Mononuclear cell (primary cell): ENCODE data around the gene HARBI1. TPM values are rescaled to one million over a fixed set of nuclear protein-coding genes. Genes with fewer than 3 reads are reported as not detected.
A peak's percentile ranks its signal among the peaks of the same experiment; 100 is the strongest.

Source experiments
- H3K27me3 ChIP-seq: 2 replicates; pipeline ENCODE4 v1.6.0; 2011; ENCODE audit warnings: low read length, control low read depth; ENCODE audit not compliant: insufficient read depth
- H3K4me1 ChIP-seq: 2 replicates; pipeline ENCODE4 v1.5.1; 2011; ENCODE audit warnings: mild to moderate bottlenecking, low read length, control low read depth; ENCODE audit not compliant: insufficient read depth
- H3K4me3 ChIP-seq: 2 replicates; pipeline ENCODE4 v1.5.1; 2011; ENCODE audit warnings: mild to moderate bottlenecking, low read length, moderate library complexity
- H3K9me3 ChIP-seq: 2 replicates; pipeline ENCODE4 v1.5.1; 2011; ENCODE audit warnings: low read depth, mild to moderate bottlenecking, control low read depth, low read length
- total RNA-seq: library from RNA; depleted of rRNA; stranded (reverse); fragments of >200 nt; gene quantifications from one replicate; pipeline ENCODE4 v1.2.3, GENCODE V29; 2012

Gene HARBI1
- total RNA-seq, 1 donor = 10.6 TPM

GRCh38 chr11:46616551-46617133 is 385 bp downstream of the HARBI1 start:
- H3K9me3 ChIP-seq = no peaks in the 10 kb centered on the region
- H3K27me3 ChIP-seq = no peaks in the 10 kb centered on the region
- peak overlapping the region; percentile 86 for H3K4me3 ChIP-seq
- peaks cover 37% of the 10 kb centered on the region for H3K4me1 ChIP-seq

DNA sequence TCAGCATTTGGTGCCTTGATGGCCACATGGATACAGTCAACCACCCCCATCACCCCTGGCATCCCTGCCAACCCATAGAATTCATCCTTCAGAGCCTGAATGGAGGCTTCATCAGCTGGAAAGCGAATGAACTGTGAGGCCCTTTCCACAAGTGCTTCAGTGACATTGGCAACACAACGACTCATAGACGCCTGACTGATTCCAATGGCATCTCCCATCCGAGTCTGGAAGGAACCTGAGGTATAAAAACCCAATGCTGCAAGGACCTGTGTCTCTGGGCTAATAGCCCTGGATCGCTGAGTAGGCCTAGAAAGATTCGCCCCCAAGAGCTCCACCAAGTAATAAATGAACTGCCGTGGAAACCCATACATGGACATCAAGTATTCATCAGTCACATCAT is 1.3 kb downstream of the HARBI1 start:
- H3K4me3 ChIP-seq = no peak overlapping the region
- no peaks in the 10 kb centered on the region for H3K27me3 ChIP-seq
- no peaks in the 10 kb centered on the region for H3K9me3 ChIP-seq
- H3K4me1 ChIP-seq = peaks cover 37% of the 10 kb centered on the region

DNA sequence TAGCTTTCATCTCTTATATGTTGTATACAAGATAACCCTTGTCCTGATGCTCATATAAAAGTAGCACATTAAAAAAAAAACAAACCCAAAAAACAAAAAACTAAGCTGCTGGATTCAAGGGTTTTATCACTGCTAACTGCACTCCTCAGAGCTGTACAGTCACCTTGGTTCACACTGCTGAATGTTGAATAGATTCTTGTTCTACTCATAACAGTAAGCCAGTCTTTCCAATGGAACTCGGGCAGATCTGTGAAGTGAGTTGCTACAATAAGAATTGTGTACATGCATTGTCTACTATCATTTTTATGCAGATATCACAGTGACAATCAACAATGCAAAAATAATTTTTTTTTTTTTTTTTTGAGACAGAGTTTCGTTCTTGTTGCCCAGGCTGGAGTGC is 4.7 kb downstream of the HARBI1 start:
- no peaks in the 10 kb centered on the region for H3K27me3 ChIP-seq
- H3K4me1 ChIP-seq = peaks cover 15% of the 10 kb centered on the region
- no peaks in the 10 kb centered on the region for H3K9me3 ChIP-seq
- H3K4me3 ChIP-seq = no peak overlapping the region

DNA sequence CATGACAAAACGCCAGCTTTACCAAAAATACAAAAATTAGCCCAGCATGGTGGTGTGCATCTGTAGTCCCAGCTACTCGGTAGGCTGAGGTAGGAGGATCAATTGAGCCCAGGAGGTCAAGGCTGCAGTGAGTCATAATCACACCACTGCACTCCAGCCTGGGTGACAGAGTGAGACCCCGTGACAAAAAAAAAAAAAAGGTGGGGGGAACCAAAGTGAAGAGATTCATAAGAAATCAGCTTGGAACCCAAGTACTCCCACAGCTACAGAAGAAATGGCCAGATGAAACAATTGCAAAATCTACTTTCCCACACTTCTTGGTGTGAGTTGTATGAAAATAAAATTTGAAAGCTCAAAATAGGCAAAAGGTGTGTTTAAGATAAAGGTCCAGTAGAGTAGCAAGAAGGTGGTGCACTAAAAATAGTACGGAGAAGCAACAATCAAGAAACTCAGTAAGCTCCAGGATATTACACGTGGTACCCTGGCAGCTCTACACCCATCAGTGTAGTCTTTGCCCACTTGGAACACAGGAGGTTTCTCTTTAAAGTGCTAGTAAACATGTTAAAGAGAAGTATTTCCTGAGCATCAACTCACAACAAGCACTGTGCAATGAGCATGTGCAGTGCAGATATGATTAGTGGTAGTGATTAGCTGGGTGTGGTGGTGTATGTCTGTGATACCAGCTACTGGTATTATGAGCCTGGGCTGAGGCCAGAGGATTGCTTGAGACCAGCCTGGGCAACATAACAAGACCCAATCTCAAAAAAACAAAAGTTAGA is 5.3 kb downstream of the HARBI1 start:
- H3K9me3 ChIP-seq = no peaks in the 10 kb centered on the region
- H3K4me1 ChIP-seq = peaks cover 14% of the 10 kb centered on the region
- H3K27me3 ChIP-seq = no peaks in the 10 kb centered on the region
- H3K4me3 ChIP-seq = no peak overlapping the region

- H3K27me3 ChIP-seq = no peaks in the 10 kb centered on the region
- H3K4me3 ChIP-seq = no peak overlapping the region
- no peaks in the 10 kb centered on the region for H3K4me1 ChIP-seq
- no peaks in the 10 kb centered on the region for H3K9me3 ChIP-seq
These were observed 7.6 kb downstream of the HARBI1 start for GRCh38 chr11:46609386-46609785.

- H3K27me3 ChIP-seq = no peaks in the 10 kb centered on the region
- H3K4me1 ChIP-seq = no peaks in the 10 kb centered on the region
- H3K4me3 ChIP-seq = no peak overlapping the region
- no peaks in the 10 kb centered on the region for H3K9me3 ChIP-seq
These were observed 9.5 kb downstream of the HARBI1 start for GRCh38 chr11:46607516-46607915.

DNA sequence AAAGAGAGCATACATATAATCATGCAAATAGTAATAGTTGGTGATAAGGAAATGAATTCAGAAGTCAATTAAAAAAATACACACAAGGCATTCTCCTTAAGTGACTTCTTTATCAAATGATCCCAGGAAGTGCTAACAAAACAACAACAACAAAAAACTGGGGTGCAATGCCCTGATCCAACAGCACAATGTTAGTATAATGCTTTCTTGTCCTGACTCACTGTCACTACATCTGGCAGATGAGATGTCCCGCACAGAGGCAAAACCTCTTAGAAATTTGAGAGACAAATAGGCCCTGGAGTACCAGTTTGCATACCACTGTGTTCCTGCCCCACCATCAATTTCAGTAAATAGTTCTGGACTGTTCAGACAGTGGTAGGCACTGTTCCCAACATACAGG is 12.2 kb downstream of the HARBI1 start:
- H3K4me3 ChIP-seq = no peak overlapping the region
- H3K27me3 ChIP-seq = no peaks in the 10 kb centered on the region
- no peaks in the 10 kb centered on the region for H3K4me1 ChIP-seq
- no peaks in the 10 kb centered on the region for H3K9me3 ChIP-seq

DNA sequence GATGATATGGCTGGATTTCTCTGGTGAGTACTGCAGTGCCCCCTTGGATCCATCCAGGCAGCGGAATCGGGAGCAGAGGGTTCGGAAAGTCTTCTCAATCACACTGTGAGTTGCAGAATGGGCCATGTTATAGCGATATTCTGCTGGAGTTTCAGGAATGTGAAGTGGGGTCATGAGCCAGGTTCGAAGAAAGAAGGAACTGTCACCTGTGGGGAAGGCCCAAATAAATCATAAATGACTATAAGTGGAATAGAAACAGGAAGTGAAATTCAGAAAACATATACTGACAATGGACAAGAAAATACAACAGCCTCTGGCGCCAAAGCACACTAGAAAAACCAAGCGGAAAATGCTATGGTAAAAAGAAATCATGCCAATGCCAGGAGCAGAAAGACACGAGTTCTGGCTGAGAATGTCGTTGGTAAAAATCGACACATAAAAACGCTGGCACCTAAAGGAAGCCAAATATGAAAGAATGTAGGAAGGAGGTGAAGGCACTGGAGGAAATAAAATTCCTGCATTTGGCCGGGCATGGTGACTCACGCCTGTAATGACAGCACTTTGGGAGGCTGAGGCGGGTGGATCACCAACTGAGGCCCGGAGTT is 13.2 kb downstream of the HARBI1 start:
- no peaks in the 10 kb centered on the region for H3K4me1 ChIP-seq
- no peak overlapping the region for H3K4me3 ChIP-seq

DNA sequence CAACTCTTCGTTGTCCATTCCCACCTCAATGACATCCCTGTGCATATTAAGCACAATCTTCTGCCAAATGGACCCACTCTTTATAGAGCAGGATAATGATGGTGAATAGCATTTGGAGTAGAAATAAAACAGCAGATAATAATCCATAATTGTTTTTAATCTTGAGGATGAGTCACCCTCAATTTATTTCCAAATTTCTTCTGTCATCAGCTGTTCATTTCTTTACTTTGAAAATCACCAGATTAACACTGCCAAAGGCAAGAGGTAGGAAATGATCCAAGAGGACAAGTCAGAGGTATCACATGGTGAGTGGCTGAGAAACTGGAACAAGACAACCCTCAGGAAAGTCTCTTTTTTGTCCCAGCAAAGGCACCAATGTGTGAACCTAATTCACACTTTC is 15.9 kb downstream of the HARBI1 start:
- H3K9me3 ChIP-seq = no peaks in the 10 kb centered on the region
- H3K27me3 ChIP-seq = no peaks in the 10 kb centered on the region
- H3K4me3 ChIP-seq = no peak overlapping the region

More for the DNA sequence above, 13.2 kb downstream of the HARBI1 start:
- H3K9me3 ChIP-seq = no peaks in the 10 kb centered on the region
- no peaks in the 10 kb centered on the region for H3K27me3 ChIP-seq

DNA sequence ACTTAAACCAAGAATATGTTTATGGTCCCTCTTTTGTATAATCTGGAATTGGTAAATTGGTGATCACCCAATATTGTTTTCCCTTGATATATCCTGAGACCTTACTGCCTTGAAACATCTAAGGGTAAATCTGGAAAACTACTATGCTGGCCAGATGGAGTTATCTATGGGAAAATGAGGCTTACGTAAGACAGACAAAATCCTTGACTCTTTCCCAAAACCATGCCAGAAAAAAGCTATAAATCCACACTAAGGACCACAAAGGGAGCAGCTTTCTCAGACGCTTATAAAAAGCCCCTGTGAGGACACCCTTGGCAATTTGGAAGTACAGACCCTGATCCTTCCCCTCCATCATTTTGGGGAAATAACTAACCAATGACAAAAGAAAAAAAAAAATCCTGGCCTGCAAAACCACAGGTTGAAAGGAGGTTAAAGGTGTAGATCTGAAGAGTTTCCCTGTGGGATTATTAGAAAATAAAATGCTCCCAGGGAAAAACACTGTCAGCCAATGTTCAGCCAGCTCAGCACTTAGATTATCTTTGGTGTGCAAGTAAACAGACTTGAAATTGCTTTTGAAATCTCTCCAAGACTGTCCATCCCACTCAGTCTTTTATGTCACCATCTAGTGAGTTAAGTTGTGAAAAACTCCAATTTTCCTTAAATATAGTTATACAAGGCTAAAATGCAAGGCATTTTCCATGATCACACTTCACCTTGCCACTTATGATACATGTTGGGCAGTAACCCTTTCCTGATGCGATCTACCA is 16.6 kb downstream of the HARBI1 start:
- H3K9me3 ChIP-seq = no peaks in the 10 kb centered on the region
- no peaks in the 10 kb centered on the region for H3K27me3 ChIP-seq

More for the DNA sequence above, 15.9 kb downstream of the HARBI1 start:
- H3K4me1 ChIP-seq = no peaks in the 10 kb centered on the region

DNA sequence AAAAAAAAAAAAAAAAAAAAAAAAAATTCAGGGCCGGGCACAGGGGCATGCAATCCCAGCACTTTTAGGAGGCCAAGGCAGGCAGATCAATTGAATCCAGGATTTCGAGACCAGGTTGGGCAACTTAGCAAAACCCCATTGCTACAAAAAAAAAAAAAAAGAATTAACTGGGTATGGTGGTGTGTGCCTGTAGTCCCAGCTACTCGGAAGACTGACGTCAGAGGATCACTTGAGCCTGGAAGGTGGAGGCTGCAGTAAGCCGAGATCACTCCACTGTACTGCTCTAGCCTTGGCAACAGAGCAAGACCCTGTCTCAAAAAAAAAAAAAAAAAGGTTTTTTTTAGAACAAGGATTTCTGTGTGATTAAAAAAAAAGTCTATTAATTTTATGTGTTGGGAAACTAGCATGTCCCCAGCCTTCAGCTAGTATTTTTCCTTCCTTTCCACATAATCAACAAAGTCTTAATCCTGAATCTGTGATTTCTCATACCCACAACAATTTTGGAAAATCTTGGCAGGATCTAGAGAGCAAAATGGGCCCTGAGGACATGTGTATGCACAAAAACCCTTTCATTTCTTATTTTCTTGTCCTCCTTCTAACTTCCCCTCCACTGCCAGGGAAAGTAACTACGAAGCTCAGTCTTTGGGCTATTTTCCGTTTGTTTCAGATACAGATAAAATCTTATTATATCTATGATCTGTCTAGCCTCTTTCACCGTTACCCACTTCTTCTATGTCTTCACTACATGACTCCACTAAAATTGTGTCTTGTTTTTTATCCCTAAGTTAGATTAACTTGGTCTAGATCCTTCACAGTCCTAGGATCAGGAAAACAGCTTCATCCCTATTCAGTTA is 17.5 kb downstream of the HARBI1 start:
- H3K9me3 ChIP-seq = no peaks in the 10 kb centered on the region

More for the DNA sequence above, 16.6 kb downstream of the HARBI1 start:
- H3K4me3 ChIP-seq = no peak overlapping the region
- no peaks in the 10 kb centered on the region for H3K4me1 ChIP-seq

GRCh38 chr11:46597609-46598219 is 19.3 kb downstream of the HARBI1 start:
- H3K4me1 ChIP-seq = peaks cover 14% of the 10 kb centered on the region
- H3K27me3 ChIP-seq = no peaks in the 10 kb centered on the region
- H3K9me3 ChIP-seq = no peaks in the 10 kb centered on the region
- no peak overlapping the region for H3K4me3 ChIP-seq

More for the DNA sequence above, 17.5 kb downstream of the HARBI1 start:
- no peaks in the 10 kb centered on the region for H3K4me1 ChIP-seq
- no peak overlapping the region for H3K4me3 ChIP-seq
- no peaks in the 10 kb centered on the region for H3K27me3 ChIP-seq

- Histone ChIP-seq H3K4me1 (peaks cover 20% of the 10 kb centered on the region), H3K4me3 (no peak overlapping the region), H3K27me3 (no peaks in the 10 kb centered on the region), H3K9me3 (no peaks in the 10 kb centered on the region)
These were observed 19.9 kb downstream of the HARBI1 start for GRCh38 chr11:46597155-46597554.

- Histone ChIP-seq H3K27me3 (no peaks in the 10 kb centered on the region), H3K9me3 (no peaks in the 10 kb centered on the region), H3K4me3 (no peak overlapping the region), H3K4me1 (peaks cover 32% of the 10 kb centered on the region)
These were observed 22.2 kb downstream of the HARBI1 start for GRCh38 chr11:46594785-46595184.
